ENCODE results near the gene MFN2. TPM values are rescaled to one million over a fixed set of nuclear protein-coding genes. Genes with fewer than 3 reads are reported as not detected.

MFN2 gene
- total and polyA plus RNA-seq, 11 donors, result 263 to 900 (median 625) TPM

- DNase-seq (no peak), ATAC-seq (no peak)
- H3K4me1 ChIP-seq, result peaks cover 0 to 12% (median 8%) of the 10 kb centered on the region in 12 donors
- no peak overlapping the region for H3K4me3 ChIP-seq
- WGBS, 4 donors, result 90 to 100% (median 95%) methylated on average over 4 to 14 of the region's 14 CpGs
- peaks cover 0 to 56% (median 38%) of the 10 kb centered on the region in 9 donors for H3K36me3 ChIP-seq
- TF ChIP-seq POLR2A (IDR thresholded peaks at IDR 0.05), result no peak
- TF ChIP-seq CTCF (IDR thresholded peaks at IDR 0.05), result no peak
- H3K27me3 ChIP-seq, result no peaks in the 10 kb centered on the region
- intact Hi-C loops (cut with DNase I), result no loop called here
- no peak overlapping the region for H3K27ac ChIP-seq
- no peaks in the 10 kb centered on the region for H3K9me3 ChIP-seq
Observed at GRCh38 chr1:12022036-12022435, 41.8 kb downstream of the MFN2 start.

GRCh38 chr1:12026586-12026985 is 46.3 kb downstream of the MFN2 start:
- intact Hi-C loops (cut with DNase I), result no loop called here
- Histone ChIP-seq H3K36me3 (peaks cover 0 to 97% (median 68%) of the 10 kb centered on the region in 9 donors), H3K4me3 (no peak overlapping the region), H3K4me1 (no peaks in the 10 kb centered on the region), H3K27me3 (no peaks in the 10 kb centered on the region), H3K27ac (no peak overlapping the region), H3K9me3 (no peaks in the 10 kb centered on the region)
- DNase-seq (no peak), ATAC-seq (no peak)
- TF ChIP-seq CTCF (IDR thresholded peaks at IDR 0.05), result no peak
- no peak for TF ChIP-seq POLR2A (IDR thresholded peaks at IDR 0.05)
- 77 to 84% (median 80%) methylated on average over 10 of the region's 10 CpGs for WGBS, 4 donors

- no peak for ATAC-seq
- WGBS, 4 donors, result 85 to 97% (median 92%) methylated on average over 8 of the region's 8 CpGs
- H3K27me3 ChIP-seq, result no peaks in the 10 kb centered on the region
- no peaks in the 10 kb centered on the region for H3K9me3 ChIP-seq
- no peak overlapping the region for H3K27ac ChIP-seq
- no peak for DNase-seq
- intact Hi-C loops (cut with DNase I), result no loop called here
- TF ChIP-seq POLR2A (IDR thresholded peaks at IDR 0.05) (no peak), CTCF (IDR thresholded peaks at IDR 0.05) (no peak)
- no peak overlapping the region for H3K4me3 ChIP-seq
- H3K36me3 ChIP-seq, result peaks cover 0 to 94% (median 58%) of the 10 kb centered on the region in 9 donors
- H3K4me1 ChIP-seq, result no peaks in the 10 kb centered on the region
Observed at GRCh38 chr1:12028248-12028647, 48.0 kb downstream of the MFN2 start.

GRCh38 chr1:12028957-12029511 is 48.8 kb downstream of the MFN2 start:
- Histone ChIP-seq H3K27me3 (no peaks in the 10 kb centered on the region), H3K36me3 (peaks cover 0 to 86% (median 50%) of the 10 kb centered on the region in 9 donors), H3K4me1 (peaks cover 0 to 2% (median 0%) of the 10 kb centered on the region in 12 donors), H3K4me3 (no peak overlapping the region), H3K27ac (no peak overlapping the region), H3K9me3 (no peaks in the 10 kb centered on the region)
- intact Hi-C loops (cut with DNase I), result no loop called here
- ATAC-seq, result no peak
- TF ChIP-seq POLR2A (IDR thresholded peaks at IDR 0.05) (no peak), CTCF (IDR thresholded peaks at IDR 0.05) (no peak)
- WGBS, 4 donors, result 93 to 98% (median 96%) methylated on average over 13 to 19 of the region's 19 CpGs
- no peak for DNase-seq

Measured in heart left ventricle (tissue), 16 donors.